ENCODE results near the gene CYP1B1. TPM values are rescaled to one million over a fixed set of nuclear protein-coding genes. Genes with fewer than 3 reads are reported as not detected.
"Not testable (repeated sequence)": the region's sequence is repeated elsewhere in the genome, so short reads cannot be mapped to it uniquely, and the experiment has no call there.

The CYP1B1 gene
- total RNA-seq, 1 donor from 2014 or later: 422 TPM

GRCh38 chr2:38099099-38100028 is 23.4 kb upstream of the CYP1B1 start:
- DNase-seq (ENCODE audit: low read depth): peak; percentile 54

- peak; percentile 57 for DNase-seq (ENCODE audit: low read depth)
Measured at GRCh38 chr2:38098421-38099098, 22.6 kb upstream of the CYP1B1 start.

DNA sequence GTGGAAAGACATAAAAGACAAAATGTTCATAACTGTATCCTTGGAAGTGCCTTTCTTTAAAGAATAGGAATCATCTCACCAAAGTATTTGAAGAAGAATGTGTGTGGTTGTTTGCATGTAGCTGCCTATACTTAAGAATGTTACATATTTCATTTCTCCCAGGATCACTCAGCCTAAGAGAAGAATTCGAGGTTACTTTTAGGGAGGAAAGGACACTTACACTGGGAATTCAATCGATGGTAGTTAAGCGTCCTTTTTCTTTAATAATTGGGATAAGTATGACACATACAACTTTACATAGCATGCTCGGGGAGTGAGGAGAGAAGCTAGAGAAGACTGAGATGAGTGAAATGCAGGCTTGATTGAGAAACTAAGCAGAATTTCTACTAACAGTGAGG is 22.0 kb upstream of the CYP1B1 start:
- peak; percentile 47 for DNase-seq (ENCODE audit: low read depth)

DNA sequence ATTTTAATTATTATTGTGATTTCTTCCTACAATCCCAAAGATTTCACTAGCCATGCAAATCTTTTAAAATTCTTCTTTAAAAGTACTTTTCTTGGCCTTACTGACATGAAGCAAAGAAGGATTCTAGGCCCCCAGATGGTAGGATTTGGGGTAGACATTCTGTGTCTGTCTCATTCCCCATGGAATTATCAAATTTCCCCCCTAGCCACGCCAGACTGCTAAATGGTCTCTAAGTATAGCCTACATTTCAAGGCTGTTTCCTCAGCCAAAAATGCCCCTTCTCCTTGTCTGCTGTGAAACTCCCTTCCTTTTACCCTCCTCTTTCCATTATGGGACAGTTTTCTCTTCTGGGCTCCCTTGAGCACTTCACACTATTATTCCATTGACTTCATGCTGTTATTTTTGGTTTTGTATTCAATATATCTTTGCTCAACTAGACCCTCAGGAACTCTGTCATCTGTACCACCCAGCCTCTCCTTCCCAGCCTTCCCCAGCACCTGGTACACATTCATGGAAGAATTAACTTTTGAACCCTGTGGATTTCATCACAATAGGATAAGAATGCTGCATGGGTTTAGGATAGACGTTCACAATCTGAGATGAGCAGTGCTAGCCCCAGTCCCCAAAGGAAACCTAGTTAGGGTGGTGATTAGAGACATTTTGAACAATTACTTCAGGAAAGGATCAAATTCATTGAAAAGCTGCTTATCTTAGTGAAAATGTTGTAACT is 21.5 kb upstream of the CYP1B1 start:
- DNase-seq (ENCODE audit: low read depth): no peak

GRCh38 chr2:38095996-38096861 is 20.3 kb upstream of the CYP1B1 start:
- DNase-seq (ENCODE audit: low read depth): peak; percentile 70

DNA sequence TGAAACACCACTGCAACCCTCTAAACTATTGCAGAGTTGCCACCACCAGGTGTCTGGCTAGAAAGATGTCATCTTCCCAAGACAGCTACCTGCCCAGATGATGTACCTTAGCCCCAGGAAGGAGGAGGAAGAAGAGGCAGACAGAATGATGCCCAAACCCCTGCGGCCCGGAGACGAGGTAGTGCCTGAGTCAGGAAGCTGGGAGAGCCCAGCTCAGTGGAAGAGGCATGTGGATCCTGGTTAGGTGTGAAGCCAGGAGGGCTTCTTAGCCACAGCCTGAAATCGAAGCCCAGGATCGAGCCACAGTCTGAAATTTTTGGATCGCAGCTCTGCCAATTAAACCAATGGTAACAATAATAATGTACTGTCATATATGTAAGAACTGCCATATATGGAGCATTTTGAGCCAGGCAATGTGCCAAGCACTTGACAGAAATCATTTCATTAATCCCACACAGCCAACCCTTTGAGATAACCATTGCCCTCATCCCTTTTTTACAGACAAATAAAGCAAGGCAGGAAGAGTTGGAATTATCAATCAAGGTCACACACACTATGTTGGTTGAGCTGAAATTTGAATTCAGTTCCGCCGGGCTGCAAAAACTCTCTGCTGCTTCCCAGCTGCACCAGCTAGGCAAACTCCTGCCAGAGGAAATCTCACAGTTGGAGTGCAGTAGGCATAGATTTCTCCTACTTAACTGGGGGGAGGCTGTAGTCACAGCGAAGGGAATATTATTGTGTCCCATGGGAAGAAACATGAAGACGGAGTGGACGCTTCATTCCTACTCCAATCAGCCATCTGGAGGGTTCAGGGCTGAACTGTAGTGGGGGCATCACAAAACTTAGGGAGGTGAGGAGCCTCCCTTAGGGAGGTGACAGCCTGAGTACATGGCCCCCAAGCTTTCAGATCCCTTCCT is 19.4 kb upstream of the CYP1B1 start:
- DNase-seq (ENCODE audit: low read depth): no peak

- DNase-seq (ENCODE audit: low read depth): no peak
Measured at GRCh38 chr2:38093527-38094165, 17.7 kb upstream of the CYP1B1 start.

- peak; percentile 81 for DNase-seq (ENCODE audit: low read depth)
Measured at GRCh38 chr2:38092196-38092902, 16.4 kb upstream of the CYP1B1 start.

GRCh38 chr2:38091760-38092159 is 15.8 kb upstream of the CYP1B1 start:
- DNase-seq (ENCODE audit: low read depth): no peak

DNA sequence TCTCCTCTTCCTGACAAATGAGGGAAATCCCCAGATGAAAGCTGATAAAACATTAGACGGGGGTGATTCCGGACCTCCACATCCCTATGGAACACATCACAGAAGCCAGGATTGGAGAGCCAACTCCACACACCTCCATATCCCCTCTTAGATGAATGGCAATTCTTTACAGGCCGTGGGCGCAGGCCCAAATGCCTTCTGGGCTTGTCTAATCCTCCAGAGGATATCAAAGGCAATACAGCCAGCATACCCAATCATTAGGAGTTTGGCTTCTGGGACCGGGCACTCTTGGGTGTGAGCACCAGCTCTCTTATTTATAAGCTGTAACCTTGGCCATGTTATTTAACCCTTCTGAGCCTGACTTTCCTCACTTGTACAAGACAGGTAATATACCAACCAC is 15.0 kb upstream of the CYP1B1 start:
- no peak for DNase-seq (ENCODE audit: low read depth)

DNA sequence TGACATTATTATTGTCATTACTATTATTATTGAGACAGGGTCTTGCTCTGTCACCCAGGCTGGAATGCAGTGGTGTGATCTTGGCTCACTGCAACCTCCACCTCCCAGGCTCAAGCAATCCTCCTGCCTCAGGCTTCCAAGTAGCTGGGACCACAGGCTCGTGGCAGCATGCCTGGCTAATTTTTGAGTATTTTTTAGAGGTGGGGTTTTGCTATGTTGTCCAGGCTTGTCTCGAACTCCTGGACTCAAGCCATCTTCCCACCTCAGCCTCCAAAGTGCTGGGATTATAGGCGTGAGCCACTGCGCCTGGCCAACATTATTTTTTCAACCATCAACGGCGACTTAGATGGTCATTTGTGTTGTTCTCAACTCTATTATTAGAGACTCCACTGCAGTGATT is 14.3 kb upstream of the CYP1B1 start:
- DNase-seq (ENCODE audit: low read depth): not testable (repeated sequence)

DNA sequence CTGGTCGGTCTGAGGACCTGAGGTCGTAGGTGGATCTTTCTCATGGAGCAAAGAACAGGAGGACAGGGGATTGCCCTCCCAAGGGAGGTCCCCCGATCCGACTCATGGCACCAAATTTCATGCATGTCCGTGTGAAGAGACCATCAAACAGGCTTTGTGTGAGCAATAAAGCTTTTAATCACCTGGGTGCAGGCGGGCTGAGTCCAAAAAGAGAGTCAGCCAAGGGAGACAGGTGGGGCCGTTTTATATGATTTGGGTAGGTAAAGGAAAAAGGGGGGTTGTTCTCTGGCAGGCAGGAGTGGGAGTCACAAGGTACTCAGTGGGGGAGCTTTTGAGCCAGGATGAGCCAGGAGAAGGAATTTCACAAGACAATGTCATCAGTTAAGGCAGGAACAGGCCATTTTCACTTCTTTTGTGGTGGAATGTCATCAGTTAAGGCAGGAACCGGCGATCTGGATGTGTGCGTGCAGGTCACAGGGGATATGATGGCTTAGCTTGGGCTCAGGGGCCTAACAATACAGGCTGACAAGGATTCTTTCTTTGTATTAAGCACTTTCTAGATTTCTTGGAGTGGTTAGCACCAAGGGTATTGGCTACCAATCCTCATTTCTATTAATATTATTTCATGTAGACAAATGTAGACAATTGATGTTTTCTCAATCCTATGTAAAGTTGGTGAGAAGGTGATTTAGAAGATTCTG is 10.2 kb upstream of the CYP1B1 start:
- DNase-seq (ENCODE audit: low read depth): not testable (repeated sequence)

GRCh38 chr2:38084556-38084955 is 8.6 kb upstream of the CYP1B1 start:
- DNase-seq (ENCODE audit: low read depth): not testable (repeated sequence)

DNA sequence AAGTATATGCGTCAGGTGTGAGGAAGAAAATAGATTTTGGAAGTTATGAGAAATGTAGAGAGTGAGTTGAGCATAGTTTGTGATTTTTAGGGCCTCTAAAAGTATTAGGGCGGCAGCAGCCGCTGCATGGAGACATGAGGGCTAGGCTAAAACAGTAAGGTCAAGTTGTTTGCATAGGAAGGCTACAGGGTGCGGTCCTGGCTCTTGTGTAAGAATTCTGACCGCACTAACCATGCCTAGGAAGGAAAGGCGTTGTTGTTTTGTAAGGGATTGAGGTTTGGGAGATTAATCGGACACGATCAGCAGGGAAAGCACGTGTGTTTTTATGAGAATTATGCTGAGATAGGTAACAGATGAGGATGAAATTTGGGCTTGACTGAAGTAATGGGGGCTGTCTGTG is 6.8 kb upstream of the CYP1B1 start:
- not testable (repeated sequence) for DNase-seq (ENCODE audit: low read depth)

GRCh38 chr2:38080346-38080745 is 4.4 kb upstream of the CYP1B1 start:
- no peak for DNase-seq (ENCODE audit: low read depth)

DNA sequence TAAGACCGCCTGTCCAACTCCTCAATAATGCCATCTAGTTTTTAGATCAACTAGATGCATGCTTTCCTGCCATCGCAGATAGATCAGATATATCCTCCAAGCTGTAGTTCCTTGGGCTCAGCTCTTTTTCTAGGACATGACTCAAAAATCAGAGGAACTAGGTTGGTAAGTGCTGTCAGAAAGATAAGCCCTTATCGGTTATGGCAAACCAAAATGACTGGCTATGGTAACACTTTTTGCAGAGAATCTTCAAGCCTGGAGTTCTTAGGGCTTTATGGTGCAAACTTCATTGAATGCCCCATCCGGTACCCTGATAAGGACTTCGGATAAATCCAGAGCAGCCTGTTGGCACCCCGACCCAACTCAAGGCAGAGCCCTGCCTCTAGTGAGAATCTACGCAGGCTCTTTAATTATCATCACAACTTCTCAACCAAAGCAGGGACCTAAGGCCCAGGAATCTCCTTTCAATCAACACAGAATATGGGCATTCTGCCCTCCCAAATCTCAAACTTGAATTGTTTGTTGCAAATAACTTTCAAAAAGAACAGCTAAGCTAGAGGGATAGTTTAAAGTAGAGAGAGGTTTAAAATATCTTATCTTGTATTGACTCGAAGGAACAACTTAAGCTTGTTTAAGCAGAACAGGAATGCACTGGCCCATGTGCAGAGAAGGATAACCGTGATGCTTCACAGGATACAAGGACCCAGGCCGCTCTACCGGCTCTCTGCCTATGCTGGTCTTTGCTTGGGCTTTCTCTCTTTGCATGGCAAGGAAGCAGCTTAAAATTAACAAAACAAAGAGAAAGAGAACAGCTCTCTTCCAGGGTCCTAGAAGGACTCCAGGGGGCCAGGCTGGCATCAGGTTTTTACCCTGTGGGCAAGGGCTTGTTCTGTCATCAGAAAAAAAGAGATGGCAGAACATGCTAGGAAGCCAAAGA is 3.4 kb upstream of the CYP1B1 start:
- DNase-seq (ENCODE audit: low read depth): no peak

DNA sequence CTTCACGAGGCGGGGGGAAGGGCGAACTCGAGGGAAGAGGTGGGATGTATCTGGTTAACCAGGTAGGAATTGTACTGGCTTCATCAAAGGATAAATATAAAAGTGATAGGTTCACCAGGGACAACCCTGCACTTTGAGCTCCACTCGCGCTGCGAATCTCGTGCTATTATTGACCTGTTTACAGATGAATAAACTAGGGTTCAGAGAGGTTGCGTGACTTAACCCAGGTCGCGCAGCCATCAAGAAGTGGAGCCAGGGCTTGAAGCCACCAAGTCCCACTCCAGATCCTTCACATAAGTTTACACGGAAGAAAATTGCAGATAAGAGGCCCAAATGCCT is 1.4 kb upstream of the CYP1B1 start:
- DNase-seq (ENCODE audit: low read depth): no peak

All from renal cortical epithelial cell (primary cell).